SK-N-SH treated with all-trans-retinoic acid at 6 μM for 48 hours (cell line): ENCODE data around the gene POLDIP2.

Source experiments
- ATAC-seq: fragments of 200-7000 bp; cut with Tn5 transposase; 3 replicates; pipeline ENCODE4 v1.9.1; 2020; ENCODE audit warnings: mild to moderate bottlenecking, moderate library complexity
- CREB5 ChIP-seq: fragments of 250-450 bp; sonication (Bioruptor Pico); IDR thresholded peaks from 2 replicates; pipeline ENCODE4 v1.5.1; 2020; ENCODE audit warnings: low read depth, mild to moderate bottlenecking, moderate library complexity
- CSRNP3 ChIP-seq: fragments of 250-450 bp; sonication (Bioruptor Pico); IDR thresholded peaks from 2 replicates; pipeline ENCODE4 v1.5.1; 2021; ENCODE audit warnings: mild to moderate bottlenecking, moderate library complexity
- GLIS3 ChIP-seq: fragments of 250-450 bp; sonication (Bioruptor Pico); IDR thresholded peaks from 2 replicates; pipeline ENCODE4 v1.5.0; 2020; ENCODE audit warnings: mild to moderate bottlenecking, moderate library complexity
- OSR1 ChIP-seq: fragments of 250-450 bp; sonication (Bioruptor Pico); IDR thresholded peaks from 2 replicates; pipeline ENCODE4 v1.8.0; 2022; ENCODE audit warnings: moderate library complexity, mild to moderate bottlenecking, inconsistent platforms
- PATZ1 ChIP-seq: fragments of 250-450 bp; sonication (Bioruptor Pico); IDR thresholded peaks from 2 replicates; pipeline ENCODE4 v1.8.0; 2020; ENCODE audit warnings: mild to moderate bottlenecking, moderate library complexity, borderline replicate concordance
- POU6F1 ChIP-seq: fragments of 250-450 bp; sonication (Bioruptor Pico); IDR thresholded peaks from 2 replicates; pipeline ENCODE4 v1.8.0; 2021; ENCODE audit warnings: low read depth, mild to moderate bottlenecking, moderate library complexity, borderline replicate concordance
- PPARA ChIP-seq: fragments of 250-450 bp; sonication (Bioruptor Pico); IDR thresholded peaks from 2 replicates; pipeline ENCODE4 v1.5.0; 2020; ENCODE audit warnings: mild to moderate bottlenecking, borderline replicate concordance
- RARB ChIP-seq: fragments of 250-450 bp; sonication (Bioruptor Pico); IDR thresholded peaks from 2 replicates; pipeline ENCODE4 v1.8.0; 2021; ENCODE audit warnings: mild to moderate bottlenecking, moderate library complexity
- SNAI2 ChIP-seq: fragments of 250-450 bp; sonication (Bioruptor Pico); IDR thresholded peaks from 2 replicates; pipeline ENCODE4 v1.5.0; 2020; ENCODE audit warnings: mild to moderate bottlenecking, moderate library complexity
- TCF4 ChIP-seq: fragments of 250-450 bp; sonication (Bioruptor Pico); IDR thresholded peaks from 2 replicates; pipeline ENCODE4 v1.8.0; 2021; ENCODE audit warnings: mild to moderate bottlenecking, moderate library complexity, borderline replicate concordance
- TOX ChIP-seq: fragments of 250-450 bp; sonication (Bioruptor Pico); IDR thresholded peaks from 2 replicates; pipeline ENCODE4 v1.8.0; 2021; ENCODE audit warnings: mild to moderate bottlenecking, moderate library complexity, borderline replicate concordance
- ZC3H10 ChIP-seq: fragments of 250-450 bp; sonication (Bioruptor Pico); IDR thresholded peaks from 2 replicates; pipeline ENCODE4 v1.5.1; 2021; ENCODE audit warnings: mild to moderate bottlenecking, moderate library complexity
- ZFP3 ChIP-seq: fragments of 250-450 bp; sonication (Bioruptor Pico); IDR thresholded peaks from 2 replicates; pipeline ENCODE4 v1.5.0; 2020; ENCODE audit warnings: mild to moderate bottlenecking, moderate library complexity
- ZFP30 ChIP-seq: fragments of 450-650 bp; formaldehyde crosslinking; IDR thresholded peaks from 2 replicates; pipeline ENCODE4 v1.5.0; 2022; ENCODE audit warnings: mild to moderate bottlenecking, moderate library complexity
- ZNF565 ChIP-seq: fragments of 450-650 bp; formaldehyde crosslinking; conservative IDR thresholded peaks from 2 replicates; pipeline ENCODE4 v1.5.0; 2020; ENCODE audit warnings: low read depth, mild to moderate bottlenecking, moderate library complexity
- ZNF70 ChIP-seq: fragments of 450-650 bp; formaldehyde crosslinking; IDR thresholded peaks from 2 replicates; pipeline ENCODE4 v1.5.0; 2020; ENCODE audit warnings: mild to moderate bottlenecking, moderate library complexity
- ZNF8 ChIP-seq: fragments of 450-650 bp; formaldehyde crosslinking; IDR thresholded peaks from 2 replicates; pipeline ENCODE4 v1.5.0; 2020; ENCODE audit warnings: mild to moderate bottlenecking, moderate library complexity

The POLDIP2 gene

GRCh38 chr17:28364665-28365363 is 7.5 kb upstream of the POLDIP2 start, which contains the start of gene SEBOX (continued):
- TF ChIP-seq RARB (CRISPR knock-in tag): no peak
- no peak for TF ChIP-seq PPARA
- TF ChIP-seq TCF4 (CRISPR knock-in tag): no peak
- no peak for TF ChIP-seq ZNF8 (CRISPR knock-in tag)
- TF ChIP-seq GLIS3: no peak

- TF ChIP-seq TCF4 (CRISPR knock-in tag) (no peak), ZNF70 (no peak), PPARA (no peak), OSR1 (CRISPR knock-in tag) (no peak), ZC3H10 (CRISPR knock-in tag) (no peak), POU6F1 (CRISPR knock-in tag) (no peak), ZFP30 (CRISPR knock-in tag) (no peak)
- ATAC-seq: no peak
Observed at GRCh38 chr17:28363776-28364650, 6.7 kb upstream of the POLDIP2 start.

GRCh38 chr17:28363186-28363585 is 5.9 kb upstream of the POLDIP2 start:
- no peak for TF ChIP-seq SNAI2
- no peak for TF ChIP-seq CSRNP3
- no peak for TF ChIP-seq ZNF565
- no peak for TF ChIP-seq POU6F1 (CRISPR knock-in tag)
- TF ChIP-seq TOX (CRISPR knock-in tag): no peak
- TF ChIP-seq ZFP3 (CRISPR knock-in tag): no peak
- no peak for TF ChIP-seq OSR1 (CRISPR knock-in tag)
- no peak for TF ChIP-seq CREB5 (CRISPR knock-in tag)
- TF ChIP-seq PATZ1: no peak
- no peak for ATAC-seq

- TF ChIP-seq ZNF70 (no peak), CREB5 (CRISPR knock-in tag) (no peak)
- no peak for ATAC-seq
Observed at GRCh38 chr17:28357901-28358197, 522 bp upstream of the POLDIP2 start.
